Endothelial cell of umbilical vein (primary cell): ENCODE results near the gene MATR3. TPM values are rescaled to one million over a fixed set of nuclear protein-coding genes. Genes with fewer than 3 reads are reported as not detected.

Source experiments
- BruUV-seq: library from RNA; stranded (reverse); fragments of 400-500 nt; replicated peaks from 2 replicates; lab custom pipeline; 2021; lab: Mats Ljungman, UMichigan
- CTCF ChIA-PET: fragments of 300-600, 350-600 bp; sonication (Branson Sonifier 250); formaldehyde crosslinking; loops from one replicate; lab custom pipeline; 2021; ENCODE audit warnings: antibody characterized with exemption, inconsistent platforms; lab: Charles Lee
- POLR2A ChIA-PET: fragments of 300-600, 350-600 bp; sonication (Branson Sonifier 250); formaldehyde crosslinking; loops from one replicate; lab custom pipeline; 2021; ENCODE audit warnings: antibody characterized with exemption, inconsistent platforms; lab: Charles Lee
- DNase-seq: peaks from one replicate; pipeline ENCODE4 v3.0.0-alpha.2; 2011; ENCODE audit warnings: low read depth, low spot score
- FAIRE-seq: peaks from 2 replicates; lab custom pipeline; 2011; peaks lifted over from hg19 to GRCh38; lab: Jason Lieb, UNC
- H2AFZ ChIP-seq: 2 replicates; pipeline ENCODE4 v1.6.0; 2012; ENCODE audit warnings: low read depth, low read length, control low read depth, inconsistent platforms
- H3K27ac ChIP-seq: 2 replicates; pipeline ENCODE4 v1.5.1; 2011; ENCODE audit warnings: low read depth, mild to moderate bottlenecking, control low read depth, low read length, moderate library complexity; ENCODE audit not compliant: insufficient read depth
- H3K27me3 ChIP-seq, 2 experiments: 2 replicates each; pipeline versions ENCODE4 v1.6.0 to v1.6.1; 2011; ENCODE audit warnings: low read length in 2 of 2, mixed read lengths in 1 of 2; ENCODE audit not compliant: control insufficient read depth in 2 of 2, insufficient read depth in 2 of 2
- H3K36me3 ChIP-seq, 2 experiments: 2 replicates in 1 of 2; 3 replicates in 1 of 2; pipeline ENCODE4 v1.5.1; 2011; ENCODE audit warnings: low read length in 2 of 2, mild to moderate bottlenecking in 1 of 2, moderate library complexity in 1 of 2; ENCODE audit not compliant: control insufficient read depth in 2 of 2, insufficient read depth in 2 of 2; ENCODE audit errors: extremely low read depth in 1 of 2
- H3K4me1 ChIP-seq: 3 replicates; pipeline ENCODE4 v1.5.1; 2011; ENCODE audit warnings: mild to moderate bottlenecking, low read length; ENCODE audit not compliant: control insufficient read depth, insufficient read depth; ENCODE audit errors: extremely low read depth
- H3K4me2 ChIP-seq: 2 replicates; pipeline ENCODE4 v1.6.1; 2011; ENCODE audit warnings: low read length, control low read depth, mixed read lengths; ENCODE audit not compliant: insufficient read depth
- H3K4me3 ChIP-seq, 3 experiments: fragments of 200-600 bp in 1 of 3; sonication (generic), shearing (Covaris generic) in 1 of 3; replicated peaks in 1 of 3; 2 replicates each; pipeline ENCODE4 v1.5.1; 2011 to 2016; ENCODE audit warnings: control low read depth in 3 of 3, low read length in 3 of 3, mild to moderate bottlenecking in 2 of 3, inconsistent platforms in 1 of 3, low read depth in 1 of 3, moderate library complexity in 1 of 3; ENCODE audit not compliant: insufficient read depth in 1 of 3
- H3K79me2 ChIP-seq: 2 replicates; pipeline ENCODE4 v1.6.0; 2012; ENCODE audit warnings: low read length, inconsistent platforms; ENCODE audit not compliant: control insufficient read depth, insufficient read depth
- H3K9ac ChIP-seq: replicated peaks from 2 replicates; pipeline ENCODE3; 2011; ENCODE audit warnings: low read length, control low read depth; ENCODE audit not compliant: insufficient read depth; ENCODE audit errors: extremely low read depth
- H3K9me1 ChIP-seq: replicated peaks from 3 replicates; pipeline ENCODE4 v1.6.0; 2011; ENCODE audit warnings: mild to moderate bottlenecking, low read length; ENCODE audit not compliant: control insufficient read depth, insufficient read depth; ENCODE audit errors: extremely low read depth
- H3K9me3 ChIP-seq: replicated peaks from 2 replicates; pipeline ENCODE4 v1.5.1; 2012; ENCODE audit warnings: low read length, inconsistent platforms; ENCODE audit not compliant: control insufficient read depth, insufficient read depth
- H4K20me1 ChIP-seq: replicated peaks from 2 replicates; pipeline ENCODE3; 2011; ENCODE audit warnings: mild to moderate bottlenecking, low read length; ENCODE audit not compliant: control insufficient read depth, insufficient read depth; ENCODE audit errors: extremely low read depth
- EZH2 ChIP-seq: IDR thresholded peaks from 2 replicates; pipeline ENCODE4 v1.6.1; 2012; ENCODE audit warnings: borderline replicate concordance, low read depth, mild to moderate bottlenecking, moderate library complexity, low read length, inconsistent platforms; ENCODE audit not compliant: severe bottlenecking
- FOS ChIP-seq: IDR thresholded peaks from 2 replicates; pipeline ENCODE4 v1.6.1; 2011; ENCODE audit warnings: mild to moderate bottlenecking, low read length, moderate library complexity, borderline replicate concordance; ENCODE audit not compliant: insufficient read depth
- GATA2 ChIP-seq: IDR thresholded peaks from 2 replicates; pipeline ENCODE4 v1.7.0; 2011; ENCODE audit warnings: low read depth, mild to moderate bottlenecking, moderate library complexity, mixed read lengths, low read length; ENCODE audit not compliant: insufficient read length, insufficient read depth
- JUN ChIP-seq: IDR thresholded peaks from 2 replicates; pipeline ENCODE4 v1.6.1; 2011; ENCODE audit warnings: borderline replicate concordance, low read depth; ENCODE audit not compliant: insufficient read length, insufficient read depth
- MYC ChIP-seq: IDR thresholded peaks from one replicate; pipeline ENCODE4 v1.6.1; 2011; ENCODE audit warnings: mild to moderate bottlenecking, low read depth, low read length
- POLR2A ChIP-seq: IDR thresholded peaks from 2 replicates; pipeline ENCODE4 v1.6.1; 2012; ENCODE audit warnings: low read depth, mild to moderate bottlenecking, control low read depth, low read length
- POLR2AphosphoS5 ChIP-seq: IDR thresholded peaks from 2 replicates; pipeline ENCODE4 v1.6.1; 2012; ENCODE audit warnings: low read depth, mild to moderate bottlenecking, control low read depth, low read length, moderate library complexity; ENCODE audit not compliant: insufficient read depth
- dilution Hi-C: fragments of 300-500 bp; cut with MboI; formaldehyde crosslinking; loops from one replicate; pipeline ENCODE4 v1.15.0; 2019; ENCODE audit warnings: low sequenced_read_pairs; ENCODE audit not compliant: extremely low pct_ligation_motif_present
- intact Hi-C: fragments of 100-400 bp; cut with micrococcal nuclease; formaldehyde crosslinking; loops from one replicate; pipeline ENCODE4 v1.10.0; 2022
- polyA plus RNA-seq, 4 experiments: library from polyadenylated mRNA; depleted of rRNA in 3 of 4; stranded (reverse) in 3 of 4; unstranded in 1 of 4; fragments of >200 nt; gene quantifications; 2 replicates each; pipeline versions ENCODE4 v1.2.1 to v1.2.3, GENCODE V29; 2011 to 2012; ENCODE audit warnings: missing spikeins in 1 of 4
- total RNA-seq: library from RNA; stranded (reverse); gene quantifications from 2 replicates; pipeline ENCODE4 v1.2.3, GENCODE V29; 2021
- TF ChIP-seq, protein P1 (sequence below): IDR thresholded peaks from 2 replicates; pipeline ENCODE4 v1.6.1; 2011; ENCODE audit not compliant: insufficient read depth, insufficient read length
- TF ChIP-seq, protein P2 (sequence below), 2 donors: IDR thresholded peaks; 1 replicate in 1 of 2; 2 replicates in 1 of 2; pipeline ENCODE4 v1.5.1; 2011; ENCODE audit warnings: low read length in 2 of 2, mild to moderate bottlenecking in 2 of 2, moderate library complexity in 2 of 2, control low read depth in 1 of 2, inconsistent platforms in 1 of 2, low read depth in 1 of 2; ENCODE audit not compliant: insufficient read depth in 1 of 2; ENCODE audit errors: extremely low read depth in 1 of 2

Gene MATR3
- total and polyA plus RNA-seq, 2 donors (not counting 3 experiments of a cell fraction or from before 2014, with no cell fraction given): 64.0 to 158 TPM

DNA sequence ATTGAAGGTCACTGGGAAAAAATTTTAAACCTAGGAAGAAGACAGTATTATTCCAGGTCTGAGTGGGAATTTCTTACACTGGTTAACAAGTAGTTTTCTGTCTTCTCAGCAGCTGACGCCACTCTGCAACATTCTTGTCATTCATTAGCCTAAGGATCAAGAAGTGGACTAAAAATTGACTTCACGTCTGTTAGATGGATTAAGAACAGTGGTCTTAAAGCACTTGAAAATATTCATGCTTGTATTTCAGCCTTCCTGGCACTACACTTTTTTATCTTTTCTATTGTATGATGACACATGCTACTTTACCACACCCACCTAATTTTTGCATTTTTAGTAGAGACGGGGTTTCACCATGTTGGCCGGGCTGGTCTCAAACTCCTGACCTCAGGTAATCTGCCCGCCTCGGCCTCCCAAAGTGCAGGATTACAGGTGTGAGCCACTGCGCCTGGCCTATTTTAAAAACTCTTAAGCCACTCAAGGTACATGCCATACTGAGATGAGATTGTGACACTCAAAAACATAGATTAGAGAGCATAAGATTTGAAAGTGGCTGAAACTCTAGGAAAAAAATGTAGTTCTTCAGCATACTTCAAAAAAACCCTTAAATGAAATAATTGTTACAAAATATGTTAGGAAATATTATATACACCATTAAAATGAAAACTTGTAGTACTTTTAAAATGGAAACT is 8.4 kb downstream of the MATR3 start:
- CTCF ChIA-PET: interaction anchor here (1.1 to 1.2 kb wide), 2 partner anchors 8 to 33 kb away, joined by 4 read pairs; partner anchors contain the start of gene MATR3
- TF ChIP-seq POLR2A (no peak), GATA2 (no peak), POLR2AphosphoS5 (no peak), EZH2 (no peak), FOS (no peak), JUN (no peak), MYC (no peak)
- TF ChIP-seq, protein P1, sequence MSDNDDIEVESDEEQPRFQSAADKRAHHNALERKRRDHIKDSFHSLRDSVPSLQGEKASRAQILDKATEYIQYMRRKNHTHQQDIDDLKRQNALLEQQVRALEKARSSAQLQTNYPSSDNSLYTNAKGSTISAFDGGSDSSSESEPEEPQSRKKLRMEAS: no peak
- TF ChIP-seq, protein P2, sequence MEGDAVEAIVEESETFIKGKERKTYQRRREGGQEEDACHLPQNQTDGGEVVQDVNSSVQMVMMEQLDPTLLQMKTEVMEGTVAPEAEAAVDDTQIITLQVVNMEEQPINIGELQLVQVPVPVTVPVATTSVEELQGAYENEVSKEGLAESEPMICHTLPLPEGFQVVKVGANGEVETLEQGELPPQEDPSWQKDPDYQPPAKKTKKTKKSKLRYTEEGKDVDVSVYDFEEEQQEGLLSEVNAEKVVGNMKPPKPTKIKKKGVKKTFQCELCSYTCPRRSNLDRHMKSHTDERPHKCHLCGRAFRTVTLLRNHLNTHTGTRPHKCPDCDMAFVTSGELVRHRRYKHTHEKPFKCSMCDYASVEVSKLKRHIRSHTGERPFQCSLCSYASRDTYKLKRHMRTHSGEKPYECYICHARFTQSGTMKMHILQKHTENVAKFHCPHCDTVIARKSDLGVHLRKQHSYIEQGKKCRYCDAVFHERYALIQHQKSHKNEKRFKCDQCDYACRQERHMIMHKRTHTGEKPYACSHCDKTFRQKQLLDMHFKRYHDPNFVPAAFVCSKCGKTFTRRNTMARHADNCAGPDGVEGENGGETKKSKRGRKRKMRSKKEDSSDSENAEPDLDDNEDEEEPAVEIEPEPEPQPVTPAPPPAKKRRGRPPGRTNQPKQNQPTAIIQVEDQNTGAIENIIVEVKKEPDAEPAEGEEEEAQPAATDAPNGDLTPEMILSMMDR (IDR thresholded peaks at IDR 0.05; ENCODE audit: extremely low read depth in 1 of 2, insufficient read depth in 1 of 2, low read depth in 1 of 2, low read length in 2 of 2): no peak
- intact Hi-C loops (no loop called here), dilution Hi-C loops (no loop called here)
- no peak for DNase-seq
- no peaks in the 10 kb centered on the region for H3K36me3 ChIP-seq
- H2AFZ ChIP-seq: no peak overlapping the region
- BruUV-seq: no TSS peak
- no peaks in the 10 kb centered on the region for H3K9me1 ChIP-seq
- peaks cover 11% of the 10 kb centered on the region for H3K4me1 ChIP-seq
- H3K4me2 ChIP-seq: no peak overlapping the region
- FAIRE-seq: no peak
- H3K4me3 ChIP-seq: no peak overlapping the region
- peaks cover 100% of the 10 kb centered on the region for H3K79me2 ChIP-seq
- no peaks in the 10 kb centered on the region for H3K27me3 ChIP-seq
- POLR2A ChIA-PET: no interaction called here
- H3K27ac ChIP-seq: no peak overlapping the region
- no peak overlapping the region for H3K9ac ChIP-seq
- peaks cover 62% of the 10 kb centered on the region for H4K20me1 ChIP-seq
- no peaks in the 10 kb centered on the region for H3K9me3 ChIP-seq
